Measurements from ENCODE around the gene VPS13A. TPM values are rescaled to one million over a fixed set of nuclear protein-coding genes. Genes with fewer than 3 reads are reported as not detected.

VPS13A gene
- total RNA-seq, 4 donors from 2014 or later = 30.1 to 125 (median 46.2) TPM

GRCh38 chr9:77215874-77216273 is 38.5 kb downstream of the VPS13A start:
- no peak for DNase-seq (ENCODE audit: low spot score in 2 of 2)
- no peaks in the 10 kb centered on the region for H3K9me3 ChIP-seq
- 62% methylated on average over 5 of the region's 5 CpGs for WGBS
- TF ChIP-seq CTCF (IDR thresholded peaks at IDR 0.05) (peak in 1 of 2 donors; percentile 9), EP300 (IDR thresholded peaks at IDR 0.05) (no peak), POLR2A (IDR thresholded peaks at IDR 0.05) (no peak), POLR2AphosphoS5 (IDR thresholded peaks at IDR 0.05) (no peak)
- no peak overlapping the region for H3K4me3 ChIP-seq
- H3K27me3 ChIP-seq = no peaks in the 10 kb centered on the region
- no peaks in the 10 kb centered on the region for H3K4me1 ChIP-seq
- no peak overlapping the region for H3K27ac ChIP-seq
- peaks cover 12% of the 10 kb centered on the region for H3K36me3 ChIP-seq

GRCh38 chr9:77218612-77219011 is 41.3 kb downstream of the VPS13A start:
- H3K4me3 ChIP-seq = no peak overlapping the region
- no peak overlapping the region for H3K27ac ChIP-seq
- peaks cover 6% of the 10 kb centered on the region for H3K36me3 ChIP-seq
- TF ChIP-seq EP300 (IDR thresholded peaks at IDR 0.05) (no peak), CTCF (IDR thresholded peaks at IDR 0.05) (no peak), POLR2AphosphoS5 (IDR thresholded peaks at IDR 0.05) (no peak), POLR2A (IDR thresholded peaks at IDR 0.05) (no peak)
- no peaks in the 10 kb centered on the region for H3K4me1 ChIP-seq
- no peak for DNase-seq (ENCODE audit: low spot score in 2 of 2)
- H3K27me3 ChIP-seq = no peaks in the 10 kb centered on the region
- no peaks in the 10 kb centered on the region for H3K9me3 ChIP-seq
- 88% methylated on average over 3 of the region's 3 CpGs for WGBS

- DNase-seq (ENCODE audit: low spot score in 2 of 2) = no peak
- TF ChIP-seq CTCF (IDR thresholded peaks at IDR 0.05) = no peak
- TF ChIP-seq POLR2A (IDR thresholded peaks at IDR 0.05) = no peak
- TF ChIP-seq POLR2AphosphoS5 (IDR thresholded peaks at IDR 0.05) = no peak
- TF ChIP-seq EP300 (IDR thresholded peaks at IDR 0.05) = no peak
- no peaks in the 10 kb centered on the region for H3K4me1 ChIP-seq
- peaks cover 12% of the 10 kb centered on the region for H3K36me3 ChIP-seq
- H3K27ac ChIP-seq = no peak overlapping the region
- H3K9me3 ChIP-seq = no peaks in the 10 kb centered on the region
- WGBS = 96% methylated on average over 3 of the region's 3 CpGs
- H3K27me3 ChIP-seq = no peaks in the 10 kb centered on the region
- no peak overlapping the region for H3K4me3 ChIP-seq
These were observed 44.1 kb downstream of the VPS13A start for GRCh38 chr9:77221431-77221830.

- Histone ChIP-seq H3K4me3 (no peak overlapping the region), H3K27ac (no peak overlapping the region), H3K27me3 (no peaks in the 10 kb centered on the region), H3K9me3 (no peaks in the 10 kb centered on the region), H3K36me3 (peaks cover 35% of the 10 kb centered on the region), H3K4me1 (no peaks in the 10 kb centered on the region)
- WGBS = 80% methylated on average over 5 of the region's 5 CpGs
- no peak for DNase-seq (ENCODE audit: low spot score in 2 of 2)
- TF ChIP-seq EP300 (IDR thresholded peaks at IDR 0.05) (no peak), CTCF (IDR thresholded peaks at IDR 0.05) (no peak), POLR2A (IDR thresholded peaks at IDR 0.05) (no peak), POLR2AphosphoS5 (IDR thresholded peaks at IDR 0.05) (no peak)
These were observed 47.5 kb downstream of the VPS13A start for GRCh38 chr9:77224746-77225312.

GRCh38 chr9:77236693-77237092 is 59.4 kb downstream of the VPS13A start:
- H3K4me3 ChIP-seq = no peak overlapping the region
- WGBS = 87% methylated on average over 5 of the region's 5 CpGs
- no peak overlapping the region for H3K27ac ChIP-seq
- TF ChIP-seq POLR2AphosphoS5 (IDR thresholded peaks at IDR 0.05) = no peak
- TF ChIP-seq POLR2A (IDR thresholded peaks at IDR 0.05) = no peak
- no peak for TF ChIP-seq CTCF (IDR thresholded peaks at IDR 0.05)
- TF ChIP-seq EP300 (IDR thresholded peaks at IDR 0.05) = no peak
- peaks cover 7% of the 10 kb centered on the region for H3K36me3 ChIP-seq
- H3K9me3 ChIP-seq = no peaks in the 10 kb centered on the region
- no peaks in the 10 kb centered on the region for H3K27me3 ChIP-seq
- H3K4me1 ChIP-seq = no peaks in the 10 kb centered on the region
- DNase-seq (ENCODE audit: low spot score in 2 of 2) = no peak
